Suprapubic skin (tissue), 4 donors: ENCODE measurements around the gene CRYBA2. TPM values are rescaled to one million over a fixed set of nuclear protein-coding genes. Genes with fewer than 3 reads are reported as not detected.

Experiments used
- DNase-seq, 2 donors: peaks; one replicate each; pipeline ENCODE4 v3.0.0-alpha.2; 2019; ENCODE audit warnings: low spot score in 2 of 2
- H3K27ac ChIP-seq: fragments of 200-600 bp; sonication (generic); one replicate; pipeline ENCODE4 v1.5.1; 2019
- H3K27me3 ChIP-seq: fragments of 200-600 bp; sonication (generic); one replicate; pipeline ENCODE4 v1.5.1; 2019
- H3K36me3 ChIP-seq: fragments of 200-600 bp; sonication (generic); one replicate; pipeline ENCODE4 v1.5.1; 2019
- H3K4me1 ChIP-seq: fragments of 200-600 bp; sonication (generic); one replicate; pipeline ENCODE4 v1.5.1; 2019
- H3K4me3 ChIP-seq: fragments of 200-600 bp; sonication (generic); one replicate; pipeline ENCODE4 v1.5.1; 2019; ENCODE audit warnings: mild to moderate bottlenecking
- H3K9me3 ChIP-seq: fragments of 200-600 bp; sonication (generic); one replicate; pipeline ENCODE4 v1.5.1; 2019
- EP300 ChIP-seq: sonication (generic); formaldehyde crosslinking; IDR thresholded peaks from one replicate; pipeline ENCODE4 v1.6.1; 2017; ENCODE audit warnings: antibody characterized with exemption
- POLR2A ChIP-seq, 2 donors: fragments of 450-650 bp; IDR thresholded peaks; one replicate each; pipeline ENCODE4 v1.6.1; 2017; ENCODE audit warnings: antibody characterized with exemption in 2 of 2, mild to moderate bottlenecking in 2 of 2, moderate library complexity in 2 of 2
- POLR2AphosphoS5 ChIP-seq, 3 donors: sonication (generic); formaldehyde crosslinking; IDR thresholded peaks; one replicate each; pipeline ENCODE4 v1.6.1; 2017; ENCODE audit warnings: antibody characterized with exemption in 3 of 3
- WGBS: methylation state at CpG from one replicate; pipeline ENCODE4 v1.1.5; 2018; 5-methylcytosine and 5-hydroxymethylcytosine counted together
- total RNA-seq, 4 donors: library from RNA; depleted of rRNA; stranded (reverse); fragments of >200 nt; gene quantifications; one replicate each; pipeline ENCODE4 v1.1.0, GENCODE V29; 2016
- TF ChIP-seq, protein P1 (sequence below), 2 donors: fragments of 200-600 bp in 1 of 2; fragments of 450-650 bp in 1 of 2; sonication (generic) in 1 of 2; IDR thresholded peaks; one replicate each; pipeline ENCODE4 v1.5.1; 2016 to 2019; ENCODE audit warnings: antibody characterized with exemption in 2 of 2, mild to moderate bottlenecking in 1 of 2, moderate library complexity in 1 of 2

The CRYBA2 gene
- total RNA-seq, 4 donors from 2014 or later = not detected

DNA sequence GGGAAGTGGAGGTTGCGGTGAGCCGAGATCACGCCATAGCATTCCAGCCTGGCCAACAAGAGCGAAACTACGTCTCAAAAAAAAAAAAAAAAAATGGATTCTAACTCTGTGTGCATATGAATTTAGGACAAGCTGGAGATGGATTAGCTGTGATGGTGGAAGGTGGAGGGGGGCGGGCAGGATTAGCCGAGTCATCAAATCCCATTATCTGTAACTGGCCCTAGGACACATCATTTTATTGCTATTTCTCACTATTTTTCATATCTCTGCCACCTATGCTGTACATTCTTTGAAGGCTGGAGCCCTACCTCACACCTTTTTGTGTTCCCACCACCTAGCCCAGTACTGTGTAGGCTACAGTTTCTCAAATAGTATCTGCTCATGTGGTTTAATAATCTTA, 41.1 kb downstream of the CRYBA2 start:
- Histone ChIP-seq H3K4me1 (no peaks in the 10 kb centered on the region), H3K27ac (no peak overlapping the region), H3K9me3 (no peaks in the 10 kb centered on the region), H3K27me3 (peaks cover 65% of the 10 kb centered on the region), H3K4me3 (no peak overlapping the region), H3K36me3 (no peaks in the 10 kb centered on the region)
- TF ChIP-seq, protein P1, sequence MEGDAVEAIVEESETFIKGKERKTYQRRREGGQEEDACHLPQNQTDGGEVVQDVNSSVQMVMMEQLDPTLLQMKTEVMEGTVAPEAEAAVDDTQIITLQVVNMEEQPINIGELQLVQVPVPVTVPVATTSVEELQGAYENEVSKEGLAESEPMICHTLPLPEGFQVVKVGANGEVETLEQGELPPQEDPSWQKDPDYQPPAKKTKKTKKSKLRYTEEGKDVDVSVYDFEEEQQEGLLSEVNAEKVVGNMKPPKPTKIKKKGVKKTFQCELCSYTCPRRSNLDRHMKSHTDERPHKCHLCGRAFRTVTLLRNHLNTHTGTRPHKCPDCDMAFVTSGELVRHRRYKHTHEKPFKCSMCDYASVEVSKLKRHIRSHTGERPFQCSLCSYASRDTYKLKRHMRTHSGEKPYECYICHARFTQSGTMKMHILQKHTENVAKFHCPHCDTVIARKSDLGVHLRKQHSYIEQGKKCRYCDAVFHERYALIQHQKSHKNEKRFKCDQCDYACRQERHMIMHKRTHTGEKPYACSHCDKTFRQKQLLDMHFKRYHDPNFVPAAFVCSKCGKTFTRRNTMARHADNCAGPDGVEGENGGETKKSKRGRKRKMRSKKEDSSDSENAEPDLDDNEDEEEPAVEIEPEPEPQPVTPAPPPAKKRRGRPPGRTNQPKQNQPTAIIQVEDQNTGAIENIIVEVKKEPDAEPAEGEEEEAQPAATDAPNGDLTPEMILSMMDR (IDR thresholded peaks at IDR 0.05) = no peak
- no peak for TF ChIP-seq POLR2A (IDR thresholded peaks at IDR 0.05)
- TF ChIP-seq EP300 = no peak
- TF ChIP-seq POLR2AphosphoS5 (IDR thresholded peaks at IDR 0.05) = no peak
- WGBS = 95% methylated on average over 7 of the region's 7 CpGs
- DNase-seq = no peak

DNA sequence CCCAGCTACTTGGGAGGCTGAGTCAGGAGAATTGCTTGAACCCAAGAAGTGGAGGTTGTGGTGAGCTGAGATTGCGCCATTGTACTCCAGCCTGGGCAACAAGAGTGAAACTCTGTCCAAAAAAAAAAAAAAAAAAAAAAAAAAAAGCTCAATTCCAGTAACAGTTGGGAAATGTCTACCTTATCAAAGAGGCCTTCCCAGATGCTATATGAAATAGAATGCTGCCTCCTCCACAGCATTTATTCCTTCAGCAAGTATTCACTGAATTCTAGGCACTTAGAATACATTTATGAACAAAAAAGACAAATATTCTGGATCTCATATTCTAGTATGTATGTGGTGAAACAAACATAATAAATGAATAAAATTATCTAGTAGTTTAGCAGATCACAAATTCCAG, 46.6 kb downstream of the CRYBA2 start:
- H3K9me3 ChIP-seq = no peaks in the 10 kb centered on the region
- no peaks in the 10 kb centered on the region for H3K36me3 ChIP-seq
- 95% methylated on average over 1 of the region's 1 CpG for WGBS
- no peak overlapping the region for H3K27ac ChIP-seq
- H3K27me3 ChIP-seq = peaks cover 46% of the 10 kb centered on the region
- H3K4me1 ChIP-seq = no peaks in the 10 kb centered on the region
- H3K4me3 ChIP-seq = no peak overlapping the region
- TF ChIP-seq EP300 = no peak
- TF ChIP-seq, protein P1 (IDR thresholded peaks at IDR 0.05) = no peak
- no peak for DNase-seq

DNA sequence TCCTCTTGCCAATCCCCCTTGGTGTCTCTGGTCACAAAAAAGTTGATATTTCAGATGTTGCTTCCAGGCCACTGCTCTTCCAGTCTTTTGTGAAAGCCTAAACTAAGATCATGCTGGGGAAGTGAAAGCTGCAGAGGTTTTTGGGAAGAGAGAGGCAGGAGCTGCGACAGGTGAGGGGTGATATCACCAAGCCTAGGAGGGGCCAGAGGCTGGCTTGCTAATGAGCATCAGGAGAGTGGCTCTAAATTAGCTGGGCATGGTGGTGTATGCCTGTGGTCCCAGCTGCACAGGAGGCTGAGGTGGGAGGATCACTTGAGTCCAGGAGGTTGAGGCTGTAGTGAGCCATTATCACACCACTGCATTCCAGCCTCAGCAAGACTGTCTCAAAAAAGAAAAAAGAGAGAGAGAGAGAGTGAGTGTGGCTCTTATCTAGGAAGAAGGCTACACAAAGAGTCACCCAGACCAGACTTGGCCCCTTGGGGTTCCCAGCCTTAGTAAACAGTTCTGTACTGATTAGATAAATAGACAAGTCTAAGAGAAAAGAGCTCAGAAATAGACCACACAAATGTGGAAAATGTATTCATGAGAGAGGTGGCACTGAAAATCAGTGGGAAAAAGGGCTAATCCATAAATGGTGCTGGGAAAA, 48.3 kb downstream of the CRYBA2 start:
- Histone ChIP-seq H3K27ac (no peak overlapping the region), H3K4me1 (no peaks in the 10 kb centered on the region), H3K4me3 (no peak overlapping the region), H3K9me3 (no peaks in the 10 kb centered on the region), H3K36me3 (no peaks in the 10 kb centered on the region), H3K27me3 (peaks cover 47% of the 10 kb centered on the region)
- no peak for DNase-seq
- TF ChIP-seq, protein P1 (IDR thresholded peaks at IDR 0.05) = no peak
- TF ChIP-seq POLR2AphosphoS5 (IDR thresholded peaks at IDR 0.05) (no peak), POLR2A (IDR thresholded peaks at IDR 0.05) (no peak), EP300 (no peak)
- 85% methylated on average over 1 of the region's 1 CpG for WGBS

Other genes with a start within 250 kb of the CRYBA2 start
- gene CYP27A1, start 211.3 kb downstream of the CRYBA2 start, total RNA-seq = 10 to 100 TPM; 17.4 to 30.7 (median 21.8) TPM
- under 1 TPM in 1 of 4 donors, not detected in 3; 0.26 TPM for gene PRKAG3, start 161.6 kb downstream of the CRYBA2 start, total RNA-seq
- gene WNT6, start 133.6 kb downstream of the CRYBA2 start, total RNA-seq = 1 to 10 TPM; 1.4 to 3.7 (median 2.3) TPM
- 10 to 100 TPM; 14.3 to 20.7 (median 16.3) TPM for gene WNT10A, start 112.6 kb downstream of the CRYBA2 start, total RNA-seq
- not detected for gene CDK5R2, start 33.8 kb downstream of the CRYBA2 start, total RNA-seq
- not detected for gene FEV, start 8.2 kb downstream of the CRYBA2 start, total RNA-seq
- not detected for gene CFAP65, start 48.1 kb upstream of the CRYBA2 start, total RNA-seq
- under 1 TPM in 2 of 4 donors, not detected in 2; 0.23 to 0.30 TPM for gene IHH, start 67.5 kb upstream of the CRYBA2 start, total RNA-seq
- 10 to 100 TPM; 15.7 to 19.2 (median 18.3) TPM for gene NHEJ1, start 167.4 kb upstream of the CRYBA2 start, total RNA-seq
- 10 to 100 TPM in 1 of 4 donors, 1 to 10 TPM in 3; 2.4 to 12.6 (median 3.2) TPM for gene SLC23A3, start 176.6 kb upstream of the CRYBA2 start, total RNA-seq
- gene CNPPD1, start 183.5 kb upstream of the CRYBA2 start, total RNA-seq = 10 to 100 TPM; 44.9 to 70.3 (median 53.0) TPM
- gene RETREG2, start 184.9 kb upstream of the CRYBA2 start, total RNA-seq = 100 to 1,000 TPM in 2 of 4 donors, 10 to 100 TPM in 2; 61.0 to 106 (median 91.9) TPM
- gene ZFAND2B, start 213.4 kb upstream of the CRYBA2 start, total RNA-seq = 10 to 100 TPM; 48.1 to 84.7 (median 64.4) TPM
- gene ABCB6, start 225.5 kb upstream of the CRYBA2 start, total RNA-seq = 10 to 100 TPM; 16.3 to 24.0 (median 20.7) TPM
- gene ATG9A, start 236.2 kb upstream of the CRYBA2 start, total RNA-seq = 10 to 100 TPM; 60.3 to 83.9 (median 64.6) TPM
- 100 to 1,000 TPM in 1 of 4 donors, 10 to 100 TPM in 3; 38.6 to 252 (median 61.7) TPM for gene ANKZF1, start 236.4 kb upstream of the CRYBA2 start, total RNA-seq